GM12891 (cell line): ENCODE data around the gene RAB3C.
"Not testable (repeated sequence)": the region's sequence is repeated elsewhere in the genome, so short reads cannot be mapped to it uniquely, and the experiment has no call there.

ENCODE experiments used
- DNase-seq: peaks from one replicate; pipeline ENCODE4 v3.0.0; 2011; ENCODE audit warnings: low spot score; ENCODE audit not compliant: insufficient read length
- FAIRE-seq: peaks from 2 replicates; lab custom pipeline; 2011; peaks lifted over from hg19 to GRCh38; lab: Jason Lieb, UNC
- PAX5 ChIP-seq: IDR thresholded peaks from 2 replicates; pipeline ENCODE4 v1.6.1; 2011; ENCODE audit warnings: low read length, moderate library complexity, mild to moderate bottlenecking; ENCODE audit not compliant: insufficient read depth, severe bottlenecking
- POLR2A ChIP-seq: IDR thresholded peaks from 2 replicates; pipeline ENCODE4 v1.6.1; 2011; ENCODE audit warnings: low read depth, low read length, control low read depth
- POLR2AphosphoS5 ChIP-seq: IDR thresholded peaks from 2 replicates; pipeline ENCODE4 v1.6.1; 2011; ENCODE audit warnings: low read depth, low read length, control low read depth
- POU2F2 ChIP-seq: IDR thresholded peaks from 2 replicates; pipeline ENCODE4 v1.6.1; 2011; ENCODE audit warnings: low read depth, mild to moderate bottlenecking, control low read depth, low read length, moderate library complexity
- SPI1 ChIP-seq: IDR thresholded peaks from 2 replicates; pipeline ENCODE4 v1.6.1; 2011; ENCODE audit warnings: low read depth, low read length, control low read depth
- TAF1 ChIP-seq: IDR thresholded peaks from 2 replicates; pipeline ENCODE4 v1.6.1; 2011; ENCODE audit warnings: low read depth, low read length, control low read depth

Gene RAB3C

DNA sequence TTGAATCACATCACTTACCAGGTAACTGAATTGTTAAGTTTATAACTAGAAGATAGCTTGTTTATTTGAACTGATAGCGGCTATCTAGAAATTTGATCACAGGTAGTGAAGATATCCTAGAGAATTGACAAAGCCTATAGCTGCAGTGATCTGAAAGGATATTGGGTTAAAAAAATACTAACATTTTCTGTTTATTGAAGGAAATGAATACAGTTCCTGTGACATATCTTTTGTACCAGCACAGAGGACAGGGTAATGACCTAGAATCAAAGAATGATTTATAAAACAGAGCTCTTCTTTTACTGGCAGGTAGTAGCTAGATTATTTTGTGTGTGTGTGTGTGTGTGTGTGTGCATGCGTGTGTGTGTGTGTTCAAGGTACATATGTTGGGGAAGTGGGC, 94.8 kb downstream of the RAB3C start:
- DNase-seq (no peak), FAIRE-seq (no peak)
- TF ChIP-seq PAX5, result no peak
- TF ChIP-seq SPI1, result no peak
- TF ChIP-seq POU2F2, result no peak
- no peak for TF ChIP-seq POLR2AphosphoS5
- no peak for TF ChIP-seq TAF1
- TF ChIP-seq POLR2A, result no peak

DNA sequence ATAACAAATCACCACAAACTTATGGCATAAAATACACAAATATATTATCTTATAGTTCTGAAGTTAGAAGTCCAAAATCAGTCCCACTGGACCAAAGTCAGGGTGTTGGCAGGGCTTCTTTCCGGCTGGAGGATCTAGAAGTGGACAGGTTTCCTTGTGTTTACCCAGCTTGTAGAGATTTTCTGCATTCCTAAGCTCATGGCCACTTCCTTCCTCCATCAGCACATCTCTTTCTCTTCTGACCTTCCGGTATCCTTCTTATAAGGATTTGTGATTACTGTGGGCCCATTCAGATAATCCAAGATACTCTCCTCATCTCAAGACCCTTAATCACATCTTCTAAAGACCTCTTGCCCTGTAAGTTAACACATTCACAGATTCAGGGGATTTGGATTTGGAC, 97.6 kb downstream of the RAB3C start:
- DNase-seq, result no peak
- TF ChIP-seq POU2F2 (no peak), PAX5 (no peak), TAF1 (no peak), SPI1 (no peak), POLR2AphosphoS5 (no peak), POLR2A (no peak)
- no peak for FAIRE-seq

DNA sequence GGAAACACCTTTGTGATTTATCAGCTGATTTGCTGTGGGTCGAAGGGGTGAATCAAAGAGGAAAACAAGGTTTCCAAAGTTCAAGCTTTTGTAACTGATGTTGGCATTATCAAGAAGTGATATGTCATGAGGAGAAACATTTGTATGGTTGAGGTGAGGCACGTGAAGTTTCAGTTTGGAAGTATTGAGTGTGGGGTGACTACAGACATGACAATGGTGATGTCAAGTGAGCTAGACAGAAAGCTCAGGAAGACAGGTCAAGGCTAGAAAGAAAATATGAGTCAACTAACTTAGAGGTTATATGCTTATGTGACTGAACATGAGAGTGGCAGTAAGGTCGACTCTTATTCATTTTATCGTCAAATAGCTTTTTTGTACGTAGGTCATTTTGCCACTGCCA, 99.1 kb downstream of the RAB3C start:
- TF ChIP-seq POLR2AphosphoS5 (no peak), POLR2A (no peak), POU2F2 (no peak), SPI1 (no peak), PAX5 (no peak), TAF1 (no peak)
- FAIRE-seq, result no peak
- DNase-seq, result no peak

DNA sequence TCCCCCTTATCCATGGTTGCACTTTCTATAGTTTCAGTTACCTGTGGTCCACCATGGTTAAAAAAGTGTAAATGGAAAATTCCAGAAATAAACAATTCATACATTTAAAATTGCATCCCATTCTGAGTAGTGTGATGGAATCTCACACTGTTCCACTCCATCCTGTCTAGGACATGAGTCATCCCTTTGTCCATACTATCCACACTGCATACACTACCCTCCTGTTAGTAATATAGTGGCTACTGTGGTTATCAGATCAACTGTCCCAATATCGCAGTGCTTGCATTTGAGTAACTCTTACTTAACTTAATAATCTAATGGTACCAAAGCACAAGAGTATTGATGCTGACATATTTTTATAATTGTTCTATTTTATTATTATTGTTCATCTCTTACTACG, 100.7 kb downstream of the RAB3C start:
- TF ChIP-seq PAX5 (no peak), TAF1 (no peak), POU2F2 (no peak), SPI1 (no peak), POLR2A (no peak), POLR2AphosphoS5 (no peak)
- no peak for DNase-seq
- FAIRE-seq, result no peak

DNA sequence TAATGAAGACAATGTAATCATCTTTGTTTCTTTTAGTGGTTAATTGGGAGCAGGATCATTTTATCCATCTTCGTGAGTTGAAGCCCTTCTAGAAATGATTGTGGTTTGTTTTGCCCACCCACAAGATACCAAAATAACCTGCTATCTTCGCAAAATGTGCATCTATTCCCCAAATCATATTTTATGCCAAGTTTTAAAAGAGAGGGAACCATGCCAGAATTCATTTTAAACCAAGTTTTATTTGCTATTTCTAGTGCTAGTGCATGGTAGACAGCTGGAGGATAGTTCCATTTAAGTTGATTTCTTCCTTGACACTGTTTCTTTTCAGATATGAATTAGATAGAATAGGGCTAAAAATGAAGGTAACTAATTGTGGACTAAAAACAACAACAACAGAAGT, 104.2 kb downstream of the RAB3C start:
- TF ChIP-seq TAF1, result no peak
- no peak for TF ChIP-seq POLR2A
- TF ChIP-seq POLR2AphosphoS5, result no peak
- no peak for TF ChIP-seq PAX5
- TF ChIP-seq POU2F2, result no peak
- FAIRE-seq (no peak), DNase-seq (no peak)

DNA sequence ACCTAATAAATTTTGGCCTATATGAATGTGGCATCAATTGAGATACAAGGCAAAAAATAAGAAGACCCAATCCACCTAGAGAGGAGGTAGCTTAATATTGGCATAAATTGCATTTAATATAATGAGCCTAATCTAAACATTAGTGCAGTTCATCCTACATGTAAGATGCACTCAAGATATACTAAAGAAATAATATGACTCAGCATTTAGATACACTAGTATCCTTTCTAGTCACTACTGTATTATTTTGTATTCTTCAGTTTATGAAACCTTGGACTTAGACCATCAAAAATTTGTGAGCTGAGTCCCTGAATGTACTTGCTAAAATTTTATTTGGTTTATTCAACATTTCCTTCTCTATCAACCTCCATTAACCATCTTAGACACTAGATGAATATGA, 104.7 kb downstream of the RAB3C start:
- DNase-seq, result no peak
- TF ChIP-seq POU2F2 (no peak), POLR2AphosphoS5 (no peak), PAX5 (no peak), SPI1 (no peak), TAF1 (no peak), POLR2A (no peak)
- no peak for FAIRE-seq

DNA sequence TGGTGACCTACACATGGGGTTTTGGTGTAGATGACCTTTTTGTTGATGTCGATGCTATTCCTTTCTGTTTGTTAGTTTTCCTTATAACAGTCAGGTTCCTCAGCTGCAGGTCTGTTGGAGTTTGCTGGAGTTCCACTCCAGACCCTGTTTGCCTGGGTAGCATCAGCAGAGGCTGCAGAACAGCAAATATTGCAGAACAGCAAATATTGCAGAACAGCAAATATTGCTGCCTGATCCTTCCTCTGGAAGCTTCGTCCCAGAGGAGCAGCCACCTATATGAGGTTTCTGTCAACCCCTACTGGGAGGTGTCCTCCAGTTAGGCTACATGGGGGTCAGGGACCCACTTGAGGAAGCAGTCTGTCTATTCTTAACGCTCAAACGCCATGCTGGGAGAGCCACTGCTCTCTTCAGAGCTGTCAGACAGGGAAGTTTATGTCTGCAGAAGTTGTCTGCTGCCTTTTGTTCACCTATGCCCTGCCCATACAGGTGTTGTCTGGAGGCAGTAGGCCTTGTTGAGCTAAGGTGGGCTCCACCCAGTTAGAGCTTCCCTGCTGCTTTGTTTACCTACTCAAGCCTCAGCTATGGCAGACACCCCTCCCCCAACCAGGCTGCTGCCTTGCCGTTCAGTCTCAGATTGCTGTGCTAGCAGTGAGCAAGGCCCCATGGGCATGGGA, 116.3 kb downstream of the RAB3C start:
- not testable (repeated sequence) for FAIRE-seq, DNase-seq

DNA sequence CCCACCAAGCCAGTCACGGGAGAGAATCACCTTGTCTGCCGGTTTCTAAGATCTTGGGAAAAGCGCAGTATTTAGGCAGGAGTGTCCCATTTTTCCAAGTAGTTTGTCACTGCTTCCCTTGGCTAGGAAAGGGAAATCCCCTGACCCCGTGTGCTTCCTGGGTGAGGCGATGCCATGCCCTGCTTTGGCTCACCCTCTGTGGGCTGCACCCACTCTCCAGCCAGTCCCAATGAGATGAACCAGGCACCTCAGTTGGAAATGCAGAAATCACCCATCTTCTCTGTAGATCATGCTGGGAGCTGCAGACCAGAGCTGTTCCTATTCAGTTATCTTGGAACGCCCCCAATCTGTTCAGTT, 116.9 kb downstream of the RAB3C start:
- DNase-seq (no peak), FAIRE-seq (no peak)
- TF ChIP-seq TAF1, result no peak
- TF ChIP-seq POU2F2, result no peak
- TF ChIP-seq POLR2AphosphoS5, result no peak
- TF ChIP-seq POLR2A, result no peak
- TF ChIP-seq SPI1, result no peak
- no peak for TF ChIP-seq PAX5

DNA sequence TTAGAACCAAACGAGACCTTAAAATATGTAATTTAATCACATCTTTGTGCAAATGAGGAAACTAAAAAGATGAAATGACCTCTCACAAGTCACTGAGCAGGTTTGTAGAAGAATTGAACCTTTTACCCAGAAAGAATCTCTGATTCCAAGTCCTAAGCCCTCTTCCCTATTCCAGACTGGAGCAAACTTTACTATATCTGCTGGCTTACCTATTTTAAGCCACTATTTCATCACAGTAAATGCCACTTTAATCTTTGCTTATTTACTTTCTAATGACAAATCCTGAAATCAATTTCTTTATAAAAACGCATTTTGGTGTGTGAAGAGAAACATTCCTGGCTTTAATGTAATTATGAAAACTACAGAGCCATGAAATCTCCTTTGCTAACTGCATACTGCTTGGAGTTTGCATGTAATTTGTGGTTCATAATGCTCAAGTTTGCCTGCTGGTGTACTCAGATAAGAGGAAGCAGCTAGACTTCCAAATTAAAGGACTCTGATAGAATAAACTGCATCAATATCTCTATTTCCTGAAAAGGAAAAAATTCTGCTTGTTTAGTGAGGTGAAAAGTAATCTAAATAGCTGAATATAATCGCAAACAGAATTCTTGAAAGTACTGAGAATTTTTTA, 121.2 kb downstream of the RAB3C start:
- TF ChIP-seq POLR2AphosphoS5 (no peak), SPI1 (no peak), PAX5 (no peak), POU2F2 (no peak), TAF1 (no peak), POLR2A (no peak)

DNA sequence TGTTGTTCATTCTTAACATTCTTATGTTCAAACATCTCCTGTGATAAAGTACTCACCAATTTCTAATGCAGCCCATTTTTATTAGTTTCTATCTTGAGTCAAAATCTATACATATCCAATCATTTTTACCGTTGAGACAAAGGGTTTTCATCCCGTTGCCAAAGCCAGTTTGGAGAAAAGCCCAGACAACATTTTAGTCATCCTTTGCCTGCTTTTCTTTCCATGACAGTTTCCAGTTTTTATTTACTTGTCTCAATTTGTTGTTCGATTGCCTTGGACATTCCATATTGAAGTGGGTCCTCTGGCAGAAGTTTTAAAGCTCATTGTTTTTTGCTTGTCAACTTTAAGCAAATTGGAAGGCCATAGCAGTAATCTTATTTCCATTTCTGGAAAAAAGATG, 123.9 kb downstream of the RAB3C start:
- TF ChIP-seq PAX5 (no peak), TAF1 (no peak), POLR2A (no peak), SPI1 (no peak), POLR2AphosphoS5 (no peak), POU2F2 (no peak)
- FAIRE-seq (no peak), DNase-seq (no peak)

More for the DNA sequence above, 121.2 kb downstream of the RAB3C start:
- no peak for DNase-seq
- no peak for FAIRE-seq
